HL-60 (cell line): ENCODE data around the gene LMF1.

Source experiments
- DNase-seq, 2 experiments: peaks; one replicate each; pipeline ENCODE4 v3.0.0-alpha.2; 2010 to 2020; ENCODE audit warnings: low read depth in 1 of 2, low spot score in 1 of 2
- H3K27ac ChIP-seq: fragments of 250-450 bp; sonication (Bioruptor Pico); replicated peaks from 2 replicates; pipeline ENCODE4 v1.5.1; 2020; ENCODE audit warnings: mild to moderate bottlenecking, moderate library complexity
- H3K27me3 ChIP-seq: fragments of 250-450 bp; sonication (Bioruptor Pico); 2 replicates; pipeline ENCODE4 v1.5.1; 2021; ENCODE audit warnings: mild to moderate bottlenecking, moderate library complexity; ENCODE audit not compliant: insufficient read depth, poor library complexity, severe bottlenecking
- H3K4me3 ChIP-seq: replicated peaks from 2 replicates; pipeline ENCODE4 v1.5.1; 2011; ENCODE audit warnings: mild to moderate bottlenecking, control low read depth, low read length; ENCODE audit not compliant: insufficient read depth
- CTCF ChIP-seq: IDR thresholded peaks from one replicate; pipeline ENCODE4 v1.5.1; 2011; ENCODE audit warnings: low read length, control low read depth, inconsistent platforms; ENCODE audit not compliant: insufficient read depth
- GABPA ChIP-seq: IDR thresholded peaks from 2 replicates; pipeline ENCODE4 v1.6.1; 2012; ENCODE audit warnings: low read depth
- POLR2AphosphoS5 ChIP-seq: IDR thresholded peaks from 2 replicates; pipeline ENCODE4 v1.6.1; 2012; ENCODE audit warnings: low read depth
- SPI1 ChIP-seq: IDR thresholded peaks from 2 replicates; pipeline ENCODE4 v1.6.1; 2012; ENCODE audit warnings: low read depth, mild to moderate bottlenecking, borderline replicate concordance
- TF ChIP-seq, protein P1 (sequence below): IDR thresholded peaks from 2 replicates; pipeline ENCODE4 v1.6.1; 2012; ENCODE audit warnings: low read depth; ENCODE audit not compliant: insufficient replicate concordance

Gene LMF1

GRCh38 chr16:1013593-1013900, 42.8 kb upstream of the LMF1 start:
- no peak for TF ChIP-seq SPI1
- no peak for TF ChIP-seq CTCF
- no peak for TF ChIP-seq GABPA
- TF ChIP-seq, protein P1, sequence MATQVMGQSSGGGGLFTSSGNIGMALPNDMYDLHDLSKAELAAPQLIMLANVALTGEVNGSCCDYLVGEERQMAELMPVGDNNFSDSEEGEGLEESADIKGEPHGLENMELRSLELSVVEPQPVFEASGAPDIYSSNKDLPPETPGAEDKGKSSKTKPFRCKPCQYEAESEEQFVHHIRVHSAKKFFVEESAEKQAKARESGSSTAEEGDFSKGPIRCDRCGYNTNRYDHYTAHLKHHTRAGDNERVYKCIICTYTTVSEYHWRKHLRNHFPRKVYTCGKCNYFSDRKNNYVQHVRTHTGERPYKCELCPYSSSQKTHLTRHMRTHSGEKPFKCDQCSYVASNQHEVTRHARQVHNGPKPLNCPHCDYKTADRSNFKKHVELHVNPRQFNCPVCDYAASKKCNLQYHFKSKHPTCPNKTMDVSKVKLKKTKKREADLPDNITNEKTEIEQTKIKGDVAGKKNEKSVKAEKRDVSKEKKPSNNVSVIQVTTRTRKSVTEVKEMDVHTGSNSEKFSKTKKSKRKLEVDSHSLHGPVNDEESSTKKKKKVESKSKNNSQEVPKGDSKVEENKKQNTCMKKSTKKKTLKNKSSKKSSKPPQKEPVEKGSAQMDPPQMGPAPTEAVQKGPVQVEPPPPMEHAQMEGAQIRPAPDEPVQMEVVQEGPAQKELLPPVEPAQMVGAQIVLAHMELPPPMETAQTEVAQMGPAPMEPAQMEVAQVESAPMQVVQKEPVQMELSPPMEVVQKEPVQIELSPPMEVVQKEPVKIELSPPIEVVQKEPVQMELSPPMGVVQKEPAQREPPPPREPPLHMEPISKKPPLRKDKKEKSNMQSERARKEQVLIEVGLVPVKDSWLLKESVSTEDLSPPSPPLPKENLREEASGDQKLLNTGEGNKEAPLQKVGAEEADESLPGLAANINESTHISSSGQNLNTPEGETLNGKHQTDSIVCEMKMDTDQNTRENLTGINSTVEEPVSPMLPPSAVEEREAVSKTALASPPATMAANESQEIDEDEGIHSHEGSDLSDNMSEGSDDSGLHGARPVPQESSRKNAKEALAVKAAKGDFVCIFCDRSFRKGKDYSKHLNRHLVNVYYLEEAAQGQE, result no peak
- TF ChIP-seq POLR2AphosphoS5, result no peak
- no peak overlapping the region for H3K27ac ChIP-seq
- DNase-seq, result no peak
- peaks cover 22% of the 10 kb centered on the region for H3K27me3 ChIP-seq
- no peak overlapping the region for H3K4me3 ChIP-seq

DNA sequence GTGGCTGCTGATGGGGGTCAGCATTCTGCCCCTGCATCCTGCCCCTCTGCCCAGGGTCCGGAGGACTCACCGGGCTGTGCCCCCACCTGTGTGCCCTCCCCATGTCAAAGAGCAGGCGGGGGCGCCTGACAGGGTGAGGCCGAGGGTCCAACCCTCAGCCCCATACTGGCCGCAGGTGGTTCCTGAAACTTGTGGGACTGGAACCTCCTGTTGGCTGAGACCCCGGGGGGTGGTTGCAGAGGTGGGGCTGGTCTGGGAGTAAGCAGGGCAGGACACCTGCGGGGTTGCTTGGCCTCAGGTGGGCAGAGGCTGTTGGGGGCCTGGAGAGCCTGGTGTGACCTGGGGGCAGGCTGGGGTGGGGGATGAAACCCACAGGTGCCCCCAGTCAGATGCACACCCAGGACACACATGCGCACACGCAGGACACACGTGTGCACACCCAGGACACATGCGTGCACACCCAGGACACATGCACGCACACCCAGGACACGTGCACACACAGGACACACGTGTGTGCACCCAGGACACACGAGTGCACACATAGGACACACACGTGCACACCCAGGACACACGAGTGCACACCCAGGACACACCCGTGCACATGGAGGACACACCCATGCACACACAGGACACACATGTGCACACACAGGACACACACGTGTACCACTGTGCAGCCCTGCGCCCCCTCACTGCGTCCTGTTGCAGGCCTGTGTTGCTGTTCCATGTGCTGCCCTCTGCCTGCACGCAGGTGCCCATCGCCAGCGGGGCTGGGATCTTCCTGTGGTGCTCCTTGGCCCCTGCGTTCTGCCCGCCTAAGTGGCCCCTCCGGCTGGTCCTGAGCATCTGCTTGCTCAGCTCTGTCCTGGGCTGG, 42.2 kb upstream of the LMF1 start:
- TF ChIP-seq CTCF (no peak), GABPA (no peak), SPI1 (no peak), POLR2AphosphoS5 (no peak)
- TF ChIP-seq, protein P1, result no peak

DNA sequence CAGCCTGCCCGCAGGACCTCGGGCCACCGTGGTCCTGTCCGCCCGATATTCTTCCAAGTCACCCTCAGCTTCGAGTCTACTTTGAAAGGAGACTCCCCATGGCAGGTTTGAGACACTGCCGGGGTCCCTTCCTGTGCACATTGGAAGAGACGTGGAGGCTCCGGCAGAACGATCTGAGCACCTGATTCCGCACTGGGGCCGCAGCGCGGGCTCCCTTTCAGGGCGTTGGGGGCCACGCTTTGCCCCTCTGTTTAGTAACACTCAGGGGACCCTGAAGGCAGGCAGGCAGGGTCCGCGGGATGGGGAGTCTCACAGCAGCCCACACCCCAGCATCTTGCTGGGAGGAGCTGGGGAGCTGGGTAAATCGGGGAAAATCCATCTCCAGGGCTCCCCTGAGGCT, 41.4 kb upstream of the LMF1 start:
- no peak for DNase-seq
- H3K4me3 ChIP-seq, result no peak overlapping the region
- H3K27ac ChIP-seq, result no peak overlapping the region
- H3K27me3 ChIP-seq, result peaks cover 22% of the 10 kb centered on the region
- TF ChIP-seq POLR2AphosphoS5, result no peak
- no peak for TF ChIP-seq CTCF
- no peak for TF ChIP-seq GABPA
- TF ChIP-seq SPI1, result no peak
- TF ChIP-seq, protein P1, result no peak

More for the DNA sequence above, 42.2 kb upstream of the LMF1 start:
- H3K27me3 ChIP-seq, result peaks cover 22% of the 10 kb centered on the region
- no peak overlapping the region for H3K27ac ChIP-seq
- no peak overlapping the region for H3K4me3 ChIP-seq
- DNase-seq, result no peak
